ENCODE measurements around the gene ZFYVE21.

- no peak for TF ChIP-seq CTCF (IDR thresholded peaks at IDR 0.05)
- no peak for TF ChIP-seq EP300 (IDR thresholded peaks at IDR 0.05)
Observed at GRCh38 chr14:103716091-103716801, 636 bp downstream of the ZFYVE21 start.

Data from ovary (tissue), 3 donors.